Measurements from ENCODE around the gene ARAP1.

- TF ChIP-seq CTCF (IDR thresholded peaks at IDR 0.05) (no peak), POLR2AphosphoS5 (IDR thresholded peaks at IDR 0.05; ENCODE audit: low read depth, low read length) (no peak)
Measured at GRCh38 chr11:72661486-72661885, 90.7 kb downstream of the ARAP1 start.

All from Panc1 (cell line).